ENCODE measurements around the gene EYS.

EYS gene

GRCh38 chr6:64479134-64479533, 1227.9 kb downstream of the EYS start:
- H4K20me1 ChIP-seq (ENCODE audit: insufficient read depth, low read length): no peaks in the 10 kb centered on the region
- no peaks in the 10 kb centered on the region for H3K36me3 ChIP-seq (replicated peaks; ENCODE audit: insufficient read depth, low read length)
- no peak overlapping the region for H3K4me2 ChIP-seq (ENCODE audit: low read depth, low read length)
- no peak for TF ChIP-seq EZH2 (optimal IDR thresholded peaks at IDR 0.05; ENCODE audit: low read depth, low read length)
- TF ChIP-seq CTCF (IDR thresholded peaks at IDR 0.05; ENCODE audit: low read length): no peak
- TF ChIP-seq EZH2phosphoT487 (IDR thresholded peaks at IDR 0.05; ENCODE audit: low read length): no peak
- H3K27me3 ChIP-seq (replicated peaks; ENCODE audit: insufficient read depth, low read length): no peaks in the 10 kb centered on the region
- H3K9me3 ChIP-seq (replicated peaks; ENCODE audit: insufficient read depth, low read length): no peaks in the 10 kb centered on the region
- no peaks in the 10 kb centered on the region for H3K4me1 ChIP-seq (ENCODE audit: low read length)
- no peak overlapping the region for H3K9ac ChIP-seq (ENCODE audit: low read length)
- no peak overlapping the region for H3K4me3 ChIP-seq (ENCODE audit: low read length)
- no peak overlapping the region for H2AFZ ChIP-seq (ENCODE audit: low read length)
- H3F3A ChIP-seq (ENCODE audit: insufficient read depth, low read length): no peaks in the 10 kb centered on the region
- H3K27ac ChIP-seq (ENCODE audit: low read length): no peak overlapping the region
- no peaks in the 10 kb centered on the region for H3K9me2 ChIP-seq (replicated peaks; ENCODE audit: insufficient read depth, low read length)
- DNase-seq: no peak
- H3K79me2 ChIP-seq (ENCODE audit: low read length): no peaks in the 10 kb centered on the region

- Histone ChIP-seq H3K4me3 (ENCODE audit: low read length) (no peak overlapping the region), H3K9me2 (replicated peaks; ENCODE audit: insufficient read depth, low read length) (no peaks in the 10 kb centered on the region), H3K27ac (ENCODE audit: low read length) (no peak overlapping the region), H3K4me1 (ENCODE audit: low read length) (no peaks in the 10 kb centered on the region), H3K9me3 (replicated peaks; ENCODE audit: insufficient read depth, low read length) (no peaks in the 10 kb centered on the region), H3K4me2 (ENCODE audit: low read depth, low read length) (no peak overlapping the region), H3F3A (ENCODE audit: insufficient read depth, low read length) (no peaks in the 10 kb centered on the region), H4K20me1 (ENCODE audit: insufficient read depth, low read length) (no peaks in the 10 kb centered on the region), H2AFZ (ENCODE audit: low read length) (no peak overlapping the region), H3K9ac (ENCODE audit: low read length) (no peak overlapping the region), H3K79me2 (ENCODE audit: low read length) (no peaks in the 10 kb centered on the region), H3K36me3 (replicated peaks; ENCODE audit: insufficient read depth, low read length) (no peaks in the 10 kb centered on the region), H3K27me3 (replicated peaks; ENCODE audit: insufficient read depth, low read length) (no peaks in the 10 kb centered on the region)
- no peak for TF ChIP-seq EZH2 (optimal IDR thresholded peaks at IDR 0.05; ENCODE audit: low read depth, low read length)
- TF ChIP-seq CTCF (IDR thresholded peaks at IDR 0.05; ENCODE audit: low read length): no peak
- no peak for TF ChIP-seq EZH2phosphoT487 (IDR thresholded peaks at IDR 0.05; ENCODE audit: low read length)
- no peak for DNase-seq
These were observed 1229.6 kb downstream of the EYS start for GRCh38 chr6:64477391-64477790.

- no peaks in the 10 kb centered on the region for H3K9me3 ChIP-seq (replicated peaks; ENCODE audit: insufficient read depth, low read length)
- TF ChIP-seq EZH2phosphoT487 (IDR thresholded peaks at IDR 0.05; ENCODE audit: low read length) (no peak), EZH2 (optimal IDR thresholded peaks at IDR 0.05; ENCODE audit: low read depth, low read length) (no peak), CTCF (IDR thresholded peaks at IDR 0.05; ENCODE audit: low read length) (no peak)
- H3K4me2 ChIP-seq (ENCODE audit: low read depth, low read length): no peak overlapping the region
- DNase-seq: no peak
- H2AFZ ChIP-seq (ENCODE audit: low read length): no peak overlapping the region
- H3K4me1 ChIP-seq (ENCODE audit: low read length): no peaks in the 10 kb centered on the region
- H3F3A ChIP-seq (ENCODE audit: insufficient read depth, low read length): no peaks in the 10 kb centered on the region
- H3K27ac ChIP-seq (ENCODE audit: low read length): no peak overlapping the region
- H3K9me2 ChIP-seq (replicated peaks; ENCODE audit: insufficient read depth, low read length): no peaks in the 10 kb centered on the region
- no peak overlapping the region for H3K9ac ChIP-seq (ENCODE audit: low read length)
- H3K27me3 ChIP-seq (replicated peaks; ENCODE audit: insufficient read depth, low read length): no peaks in the 10 kb centered on the region
- H4K20me1 ChIP-seq (ENCODE audit: insufficient read depth, low read length): no peaks in the 10 kb centered on the region
- no peaks in the 10 kb centered on the region for H3K36me3 ChIP-seq (replicated peaks; ENCODE audit: insufficient read depth, low read length)
- H3K4me3 ChIP-seq (ENCODE audit: low read length): no peak overlapping the region
- no peaks in the 10 kb centered on the region for H3K79me2 ChIP-seq (ENCODE audit: low read length)
These were observed 1230.1 kb downstream of the EYS start for GRCh38 chr6:64476935-64477334.

All from MM.1S (cell line).